ENCODE measurements around the gene SLC39A9.

DNA sequence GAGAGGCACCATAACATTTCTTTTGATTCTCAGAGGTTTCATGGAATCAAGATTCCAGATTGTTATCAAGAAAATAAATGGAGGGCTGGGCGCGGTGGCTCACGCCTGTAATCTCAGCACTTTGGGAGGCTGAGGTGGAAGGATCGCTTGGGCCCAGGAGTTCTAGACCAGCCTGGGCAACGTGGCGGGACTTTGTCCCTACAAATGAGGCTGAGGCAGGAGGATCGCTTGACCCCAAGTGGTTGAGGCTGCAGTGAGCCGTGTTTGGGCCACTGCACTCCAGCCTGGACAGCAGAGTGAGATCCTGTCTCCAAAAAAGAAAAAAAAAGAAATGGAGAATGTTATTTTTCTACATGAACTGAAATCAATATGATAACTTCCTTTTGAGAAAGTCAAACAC, 1.3 kb downstream of the SLC39A9 start:
- TF ChIP-seq ZNF24 (IDR thresholded peaks at IDR 0.05) (no peak), HDAC2 (IDR thresholded peaks at IDR 0.05) (no peak)
